T-helper 1 cell treated with Interleukin-12 subunit alpha and Interleukin-12 subunit beta and Interleukin-4 antibody, amounts not matched to agents 30 μg/mL and 1 μg/mL, for 36 hours (primary cell): Measurements from ENCODE around the gene SLC16A4.
A peak's percentile ranks its signal among the peaks of the same experiment; 100 is the strongest.
"Not testable (repeated sequence)": the region's sequence is repeated elsewhere in the genome, so short reads cannot be mapped to it uniquely, and the experiment has no call there.

Source experiments
- H3K27ac Mint-ChIP-seq: one replicate; pipeline ENCODE4 v1.8.0; 2021; ENCODE audit warnings: mild to moderate bottlenecking, mixed read lengths
- H3K27me3 Mint-ChIP-seq: one replicate; pipeline ENCODE4 v1.8.0; 2021; ENCODE audit warnings: low read depth, mixed read lengths
- H3K36me3 Mint-ChIP-seq: one replicate; pipeline ENCODE4 v1.8.0; 2021; ENCODE audit warnings: low read depth, mixed read lengths
- H3K4me1 Mint-ChIP-seq: one replicate; pipeline ENCODE4 v1.8.0; 2021; ENCODE audit warnings: low read depth, mixed read lengths
- H3K4me3 Mint-ChIP-seq: one replicate; pipeline ENCODE4 v1.8.0; 2021; ENCODE audit warnings: mild to moderate bottlenecking, moderate library complexity, mixed read lengths
- H3K9me3 Mint-ChIP-seq: one replicate; pipeline ENCODE4 v1.8.0; 2021; ENCODE audit warnings: mixed read lengths

SLC16A4 gene

GRCh38 chr1:110420874-110421793 lies 30.3 kb upstream of the SLC16A4 start:
- Mint-ChIP-seq H3K27me3 (peaks cover 15% of the 10 kb centered on the region), H3K4me3 (no peak overlapping the region), H3K27ac (no peak overlapping the region), H3K4me1 (peaks cover 12% of the 10 kb centered on the region), H3K36me3 (no peaks in the 10 kb centered on the region), H3K9me3 (no peaks in the 10 kb centered on the region)

- peaks cover 12% of the 10 kb centered on the region for H3K4me1 Mint-ChIP-seq
- no peaks in the 10 kb centered on the region for H3K36me3 Mint-ChIP-seq
- H3K9me3 Mint-ChIP-seq, result no peaks in the 10 kb centered on the region
- H3K27me3 Mint-ChIP-seq, result peaks cover 14% of the 10 kb centered on the region
- no peak overlapping the region for H3K4me3 Mint-ChIP-seq
- H3K27ac Mint-ChIP-seq, result no peak overlapping the region
Observed at GRCh38 chr1:110420023-110420662, 29.3 kb upstream of the SLC16A4 start.

GRCh38 chr1:110418729-110419128 lies 27.9 kb upstream of the SLC16A4 start:
- H3K27me3 Mint-ChIP-seq, result peaks cover 7% of the 10 kb centered on the region
- no peaks in the 10 kb centered on the region for H3K9me3 Mint-ChIP-seq
- H3K4me3 Mint-ChIP-seq, result no peak overlapping the region
- no peak overlapping the region for H3K27ac Mint-ChIP-seq
- H3K36me3 Mint-ChIP-seq, result no peaks in the 10 kb centered on the region
- peaks cover 10% of the 10 kb centered on the region for H3K4me1 Mint-ChIP-seq

- H3K9me3 Mint-ChIP-seq, H3K36me3 Mint-ChIP-seq, H3K27ac Mint-ChIP-seq, H3K27me3 Mint-ChIP-seq, H3K4me3 Mint-ChIP-seq, H3K4me1 Mint-ChIP-seq: not testable (repeated sequence)
Observed at GRCh38 chr1:110413045-110413444, 22.2 kb upstream of the SLC16A4 start.

GRCh38 chr1:110412576-110412975 lies 21.8 kb upstream of the SLC16A4 start:
- H3K4me1 Mint-ChIP-seq, result peaks cover 9% of the 10 kb centered on the region
- H3K9me3 Mint-ChIP-seq, result no peaks in the 10 kb centered on the region
- peaks cover 1% of the 10 kb centered on the region for H3K36me3 Mint-ChIP-seq
- no peak overlapping the region for H3K27ac Mint-ChIP-seq
- no peaks in the 10 kb centered on the region for H3K27me3 Mint-ChIP-seq
- H3K4me3 Mint-ChIP-seq, result no peak overlapping the region

GRCh38 chr1:110411173-110411735 lies 20.4 kb upstream of the SLC16A4 start:
- peaks cover 11% of the 10 kb centered on the region for H3K4me1 Mint-ChIP-seq
- no peaks in the 10 kb centered on the region for H3K27me3 Mint-ChIP-seq
- no peaks in the 10 kb centered on the region for H3K9me3 Mint-ChIP-seq
- H3K27ac Mint-ChIP-seq, result no peak overlapping the region
- H3K36me3 Mint-ChIP-seq, result peaks cover 4% of the 10 kb centered on the region
- H3K4me3 Mint-ChIP-seq, result no peak overlapping the region

- Mint-ChIP-seq H3K4me3 (peak overlapping the region; percentile 14), H3K27ac (no peak overlapping the region), H3K9me3 (no peaks in the 10 kb centered on the region)
Observed at GRCh38 chr1:110409316-110409715, 18.5 kb upstream of the SLC16A4 start.

GRCh38 chr1:110408488-110408887 lies 17.7 kb upstream of the SLC16A4 start:
- peaks cover 14% of the 10 kb centered on the region for H3K36me3 Mint-ChIP-seq
- H3K4me3 Mint-ChIP-seq, result peak overlapping the region; percentile 67
- peaks cover 15% of the 10 kb centered on the region for H3K4me1 Mint-ChIP-seq
- H3K27ac Mint-ChIP-seq, result no peak overlapping the region
- H3K9me3 Mint-ChIP-seq, result no peaks in the 10 kb centered on the region
- no peaks in the 10 kb centered on the region for H3K27me3 Mint-ChIP-seq

More at GRCh38 chr1:110409316-110409715, 18.5 kb upstream of the SLC16A4 start:
- peaks cover 9% of the 10 kb centered on the region for H3K36me3 Mint-ChIP-seq
- no peaks in the 10 kb centered on the region for H3K27me3 Mint-ChIP-seq
- H3K4me1 Mint-ChIP-seq, result peaks cover 15% of the 10 kb centered on the region

GRCh38 chr1:110407260-110408210 lies 16.7 kb upstream of the SLC16A4 start, which contains the start of gene LAMTOR5:
TSS of gene LAMTOR5 (minus strand) at chr1:110407694. CDS start at chr1:110407620, 74 bp downstream.
- Mint-ChIP-seq H3K27me3 (no peaks in the 10 kb centered on the region), H3K9me3 (no peaks in the 10 kb centered on the region), H3K4me1 (peaks cover 11% of the 10 kb centered on the region), H3K27ac (peak within 1 kb of the TSS; percentile 98), H3K4me3 (peak within 1 kb of the TSS; percentile 97), H3K36me3 (peaks cover 15% of the 10 kb centered on the region)

GRCh38 chr1:110406407-110406806 lies 15.6 kb upstream of the SLC16A4 start:
- not testable (repeated sequence) for H3K27me3 Mint-ChIP-seq, H3K9me3 Mint-ChIP-seq
- peak overlapping the region; percentile 97 for H3K4me3 Mint-ChIP-seq
- H3K27ac Mint-ChIP-seq, result peak overlapping the region; percentile 98
- H3K4me1 Mint-ChIP-seq, result peaks cover 11% of the 10 kb centered on the region
- peaks cover 15% of the 10 kb centered on the region for H3K36me3 Mint-ChIP-seq

- H3K27me3 Mint-ChIP-seq, result no peaks in the 10 kb centered on the region
- H3K4me1 Mint-ChIP-seq, result peaks cover 11% of the 10 kb centered on the region
- peaks cover 20% of the 10 kb centered on the region for H3K36me3 Mint-ChIP-seq
- H3K4me3 Mint-ChIP-seq, result no peak overlapping the region
- no peaks in the 10 kb centered on the region for H3K9me3 Mint-ChIP-seq
- H3K27ac Mint-ChIP-seq, result no peak overlapping the region
Observed at GRCh38 chr1:110404401-110404800, 13.6 kb upstream of the SLC16A4 start.

GRCh38 chr1:110403805-110404204 lies 13.0 kb upstream of the SLC16A4 start:
- H3K36me3 Mint-ChIP-seq, result peaks cover 20% of the 10 kb centered on the region
- H3K4me3 Mint-ChIP-seq, result no peak overlapping the region
- peak overlapping the region; percentile 31 for H3K27ac Mint-ChIP-seq
- no peaks in the 10 kb centered on the region for H3K9me3 Mint-ChIP-seq
- H3K4me1 Mint-ChIP-seq, result peaks cover 11% of the 10 kb centered on the region
- no peaks in the 10 kb centered on the region for H3K27me3 Mint-ChIP-seq

- not testable (repeated sequence) for H3K27me3 Mint-ChIP-seq, H3K9me3 Mint-ChIP-seq, H3K4me3 Mint-ChIP-seq, H3K4me1 Mint-ChIP-seq, H3K27ac Mint-ChIP-seq
- H3K36me3 Mint-ChIP-seq, result peaks cover 23% of the 10 kb centered on the region
Observed at GRCh38 chr1:110396259-110396958, 5.6 kb upstream of the SLC16A4 start.
